C4-2B (cell line): ENCODE results near the gene CYB5RL.

ENCODE experiments used
- H3K27ac ChIP-seq: fragments of 450-650 bp; 2 replicates; pipeline ENCODE4 v1.5.1; 2017
- CTCF ChIP-seq: fragments of 450-650 bp; conservative IDR thresholded peaks from 2 replicates; pipeline ENCODE4 v1.5.1; 2017; ENCODE audit warnings: mild to moderate bottlenecking
- ZFX ChIP-seq: fragments of 450-650 bp; IDR thresholded peaks from 2 replicates; pipeline ENCODE4 v1.6.1; 2017

Gene CYB5RL

GRCh38 chr1:54241364-54241763 is 41.5 kb upstream of the CYB5RL start:
- TF ChIP-seq CTCF (no peak), ZFX (no peak)
- no peak overlapping the region for H3K27ac ChIP-seq

GRCh38 chr1:54240741-54241335 is 41.0 kb upstream of the CYB5RL start:
- H3K27ac ChIP-seq = no peak overlapping the region

GRCh38 chr1:54239631-54240031 is 39.8 kb upstream of the CYB5RL start:
- no peak overlapping the region for H3K27ac ChIP-seq
- TF ChIP-seq CTCF (no peak), ZFX (no peak)

More at GRCh38 chr1:54240741-54241335, 41.0 kb upstream of the CYB5RL start:
- TF ChIP-seq CTCF (no peak), ZFX (no peak)

GRCh38 chr1:54239035-54239383 is 39.2 kb upstream of the CYB5RL start:
- no peak overlapping the region for H3K27ac ChIP-seq
- TF ChIP-seq CTCF (no peak), ZFX (no peak)

- no peak overlapping the region for H3K27ac ChIP-seq
- TF ChIP-seq ZFX = no peak
- TF ChIP-seq CTCF = no peak
These were observed 38.7 kb upstream of the CYB5RL start for GRCh38 chr1:54238353-54239034.

GRCh38 chr1:54237586-54237985 is 37.8 kb upstream of the CYB5RL start:
- H3K27ac ChIP-seq = no peak overlapping the region

More at GRCh38 chr1:54237586-54237985, 37.8 kb upstream of the CYB5RL start:
- TF ChIP-seq ZFX (no peak), CTCF (no peak)
